Measurements from ENCODE around the gene TCF7L2.

TCF7L2 gene

GRCh38 chr10:112946649-112947048, 3.4 kb upstream of the TCF7L2 start:
- no peak for DNase-seq (ENCODE audit: low read depth in 2 of 2)

GRCh38 chr10:112948196-112948595, 1.9 kb upstream of the TCF7L2 start:
- DNase-seq (ENCODE audit: low read depth in 2 of 2) = no peak

DNA sequence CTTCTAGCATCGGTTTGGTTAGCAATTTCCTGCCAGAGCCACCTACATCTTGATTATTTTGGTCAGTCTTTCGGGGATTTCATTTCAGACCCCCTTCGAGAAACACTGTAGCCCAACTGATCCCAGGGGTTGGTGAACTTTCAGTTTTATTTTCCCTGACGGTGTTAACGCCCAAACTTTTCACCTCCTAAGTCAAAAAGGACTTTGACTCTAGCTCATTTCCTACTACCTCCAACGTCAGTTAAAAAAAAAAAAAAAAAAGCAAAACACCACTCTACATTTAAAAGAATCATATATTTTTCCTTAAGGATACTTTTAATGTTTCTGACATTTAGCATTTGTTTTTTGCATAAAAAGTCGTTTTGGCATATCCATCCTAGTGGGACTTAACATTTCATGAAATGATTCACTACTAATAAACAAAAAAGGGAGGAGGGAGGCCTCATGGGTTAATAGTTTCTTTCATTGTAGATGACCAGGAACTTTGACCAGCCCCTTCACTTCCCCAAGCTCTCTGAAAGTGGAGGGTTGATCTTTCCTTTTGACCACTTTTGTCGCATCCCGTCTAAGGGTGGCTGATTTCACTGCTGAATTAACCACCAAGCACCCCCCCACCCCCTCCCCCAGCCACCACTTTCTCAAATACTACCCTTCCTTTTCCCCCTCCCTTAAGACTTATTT, 764 bp upstream of the TCF7L2 start:
- no peak for DNase-seq (ENCODE audit: low read depth in 2 of 2)

DNA sequence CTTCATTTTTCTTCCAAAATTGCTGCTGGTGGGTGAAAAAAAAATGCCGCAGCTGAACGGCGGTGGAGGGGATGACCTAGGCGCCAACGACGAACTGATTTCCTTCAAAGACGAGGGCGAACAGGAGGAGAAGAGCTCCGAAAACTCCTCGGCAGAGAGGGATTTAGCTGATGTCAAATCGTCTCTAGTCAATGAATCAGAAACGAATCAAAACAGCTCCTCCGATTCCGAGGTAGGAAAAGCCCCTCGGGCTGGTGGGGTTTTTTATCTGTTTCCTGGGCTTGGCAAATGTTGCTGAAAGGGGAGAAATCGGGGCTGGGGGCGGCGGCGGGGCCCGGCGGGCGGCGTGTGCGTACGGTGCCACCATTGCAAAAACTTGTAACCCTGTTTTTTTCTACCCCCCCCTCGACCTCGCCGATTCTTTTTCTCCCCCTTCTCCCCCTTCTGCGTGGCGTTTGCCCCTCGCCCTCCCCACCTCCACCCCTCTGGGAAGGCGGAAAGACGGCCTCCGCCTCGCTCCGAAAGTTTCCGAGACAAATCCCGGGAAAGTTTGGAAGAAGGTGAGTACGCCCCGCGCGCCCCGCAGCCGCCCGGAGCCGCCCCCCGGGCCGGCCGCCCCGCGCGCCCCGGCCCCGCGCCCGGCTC, 789 bp downstream of the TCF7L2 start:
- no peak for DNase-seq (ENCODE audit: low read depth in 2 of 2)

DNA sequence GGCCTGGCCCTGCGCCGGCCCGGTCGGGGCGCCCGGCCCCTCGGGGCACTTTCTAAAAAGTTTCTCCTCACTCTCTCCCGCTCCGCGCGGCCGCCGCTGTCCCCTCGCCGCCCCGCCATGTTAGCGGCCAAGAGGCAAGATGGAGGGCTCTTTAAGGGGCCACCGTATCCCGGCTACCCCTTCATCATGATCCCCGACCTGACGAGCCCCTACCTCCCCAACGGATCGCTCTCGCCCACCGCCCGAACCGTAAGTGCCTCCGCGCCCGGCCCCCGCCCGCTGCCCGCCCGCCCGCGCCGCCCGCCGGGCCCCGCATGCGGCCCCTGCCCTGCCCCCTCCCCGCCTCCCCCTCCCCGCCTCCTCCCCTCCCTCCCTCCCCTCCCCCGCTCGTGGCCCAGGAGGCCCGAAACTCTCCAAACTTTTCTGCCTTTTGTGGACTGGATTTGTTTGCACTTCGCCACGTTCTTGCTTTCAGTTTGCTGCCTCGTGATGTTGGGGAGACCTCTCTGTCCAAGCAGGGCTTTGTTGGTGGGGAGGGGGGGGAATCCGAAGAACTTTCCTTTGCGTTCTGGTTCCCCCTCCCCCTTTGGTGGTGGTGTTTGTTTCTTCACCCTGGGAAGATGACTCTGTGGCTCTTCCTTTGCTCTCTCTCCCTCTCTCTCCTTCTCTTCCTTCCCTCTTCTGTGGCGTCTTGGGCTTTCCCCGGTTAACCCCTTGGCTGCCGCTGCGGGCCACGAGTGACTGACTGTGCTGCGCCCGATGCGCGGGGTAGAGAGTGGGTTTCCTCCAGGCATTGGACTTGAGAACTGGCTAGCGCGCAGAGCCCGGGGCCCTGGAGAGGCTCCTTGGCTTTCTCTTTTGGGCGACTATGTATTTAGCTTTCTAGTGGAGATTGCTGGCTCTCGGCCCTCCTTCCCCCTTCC, 1.6 kb downstream of the TCF7L2 start:
- DNase-seq (ENCODE audit: low read depth in 2 of 2) = no peak

- DNase-seq (ENCODE audit: low read depth in 2 of 2) = no peak
Observed at GRCh38 chr10:112952282-112953173, 2.5 kb downstream of the TCF7L2 start.

- no peak for DNase-seq (ENCODE audit: low read depth in 2 of 2)
Observed at GRCh38 chr10:112953174-112954159, 3.4 kb downstream of the TCF7L2 start.

GRCh38 chr10:112954974-112955581, 5.0 kb downstream of the TCF7L2 start:
- DNase-seq (ENCODE audit: low read depth in 2 of 2) = no peak

- no peak for DNase-seq (ENCODE audit: low read depth in 2 of 2)
Observed at GRCh38 chr10:112955582-112956421, 5.8 kb downstream of the TCF7L2 start.

DNA sequence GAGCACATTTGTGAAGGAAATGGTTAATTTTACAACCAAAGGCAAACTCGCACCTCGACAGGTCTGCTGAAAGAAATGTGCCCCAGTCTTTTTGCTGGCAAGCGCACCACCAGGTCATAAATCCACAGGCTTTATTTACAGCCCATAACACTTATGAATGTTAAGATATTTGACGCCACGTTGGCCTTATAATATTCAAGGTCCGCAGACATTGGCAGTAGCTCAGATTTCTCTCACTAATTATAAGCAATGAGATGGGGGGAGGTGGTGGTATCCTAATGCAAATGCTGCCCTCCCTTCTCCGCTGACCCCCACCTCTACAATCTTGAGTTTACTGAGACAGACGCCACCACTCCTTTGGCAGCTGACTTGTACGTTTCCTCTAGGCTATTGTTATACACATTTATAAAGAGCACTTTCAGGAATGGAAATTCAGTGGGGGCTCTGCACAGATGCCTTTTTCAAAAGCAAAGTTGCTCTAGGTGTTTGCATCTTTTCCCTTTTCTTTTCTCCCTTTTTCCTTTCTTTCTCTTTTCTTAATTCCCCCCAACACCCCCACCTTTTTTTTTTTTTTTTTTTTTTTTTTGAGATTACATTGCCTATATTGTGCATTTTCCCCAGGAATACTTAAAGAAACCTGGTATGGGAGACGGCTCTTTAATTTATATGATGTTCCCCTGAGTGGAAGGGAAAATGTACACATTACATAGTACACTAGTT, 6.7 kb downstream of the TCF7L2 start:
- DNase-seq (ENCODE audit: low read depth in 2 of 2) = no peak

- no peak for DNase-seq (ENCODE audit: low read depth in 2 of 2)
Observed at GRCh38 chr10:112957640-112958092, 7.6 kb downstream of the TCF7L2 start.

DNA sequence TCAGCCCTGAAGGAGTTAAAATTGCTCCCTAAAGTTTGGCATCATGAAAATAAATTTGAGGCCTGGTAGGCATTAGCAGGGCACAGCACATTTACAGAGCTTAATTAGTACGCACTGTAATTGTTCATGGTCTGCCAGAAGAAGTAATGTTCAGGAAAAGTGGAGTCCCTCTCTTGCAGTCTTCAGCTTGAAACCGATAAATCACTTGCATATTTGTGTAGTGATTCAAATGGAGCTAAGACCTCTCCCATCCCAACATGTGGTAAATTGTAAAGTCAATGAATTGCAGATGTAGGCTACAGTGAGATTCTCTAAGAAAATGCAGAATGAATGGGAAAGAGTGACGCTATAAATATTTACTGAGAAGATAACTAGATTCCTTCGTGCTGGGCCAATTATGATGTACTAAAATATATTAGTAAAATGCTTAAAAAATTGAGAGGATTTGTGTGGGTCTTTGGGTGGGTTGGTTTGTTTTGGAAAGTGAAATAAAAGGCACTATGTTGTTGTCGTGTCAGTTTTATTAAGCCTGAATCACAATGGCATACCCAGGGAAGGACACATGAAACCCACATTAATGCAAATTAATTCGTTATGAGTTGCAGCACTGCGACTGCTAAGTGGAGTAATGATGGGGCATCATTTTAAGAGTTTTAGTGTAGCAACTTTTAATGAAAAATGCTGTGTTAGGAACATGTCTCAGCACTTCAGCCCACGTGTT, 8.4 kb downstream of the TCF7L2 start:
- DNase-seq (ENCODE audit: low read depth in 2 of 2) = no peak

- no peak for DNase-seq (ENCODE audit: low read depth in 2 of 2)
Observed at GRCh38 chr10:112959207-112959838, 9.3 kb downstream of the TCF7L2 start.

DNA sequence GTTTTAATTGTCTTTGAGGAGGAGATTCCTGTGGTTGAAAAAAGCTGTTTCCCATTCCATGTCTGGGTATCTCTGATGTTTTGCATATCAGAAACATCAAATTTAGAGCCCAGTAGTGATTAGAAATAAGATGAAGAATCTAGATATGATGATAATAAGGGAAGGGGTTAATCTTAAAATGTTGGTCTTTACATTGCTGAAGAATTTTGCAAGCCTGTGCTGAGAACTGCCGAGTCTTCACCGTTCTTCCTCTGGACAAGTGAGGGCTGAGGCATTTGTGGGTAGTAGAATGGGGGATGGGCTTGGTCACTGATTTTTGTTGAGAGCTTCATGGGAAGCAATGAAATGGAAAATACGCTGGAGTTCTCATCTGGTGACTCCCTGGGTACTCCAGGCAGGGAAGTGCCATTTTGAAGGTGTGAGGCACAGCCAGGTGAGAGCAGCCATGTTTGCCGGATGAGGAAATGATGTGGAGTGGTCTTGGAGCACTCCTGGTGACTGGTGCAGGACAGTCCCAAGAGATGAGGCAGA, 10.2 kb downstream of the TCF7L2 start:
- no peak for DNase-seq (ENCODE audit: low read depth in 2 of 2)

DNA sequence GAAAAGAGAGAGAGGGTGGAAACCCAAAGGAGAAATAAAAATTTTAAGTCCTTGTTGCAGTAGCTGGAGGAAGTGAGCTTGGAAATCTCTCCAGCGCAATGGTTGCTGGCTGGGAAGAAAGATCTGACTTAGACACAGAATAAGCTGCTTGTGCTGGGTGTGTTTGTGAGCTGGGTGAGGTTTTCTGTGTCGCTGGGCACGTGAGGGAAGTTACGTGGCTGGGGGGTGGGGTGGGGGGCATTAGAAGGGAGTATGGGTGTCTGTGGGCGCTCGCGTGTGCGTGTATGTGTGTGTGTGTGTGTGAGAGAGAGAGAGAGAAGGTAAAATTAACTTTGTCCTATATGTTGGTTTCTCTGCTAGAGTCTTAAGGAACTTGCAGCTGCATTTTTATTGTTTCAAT, 11.6 kb downstream of the TCF7L2 start:
- DNase-seq (ENCODE audit: low read depth in 2 of 2) = no peak

GRCh38 chr10:112962343-112962742, 12.3 kb downstream of the TCF7L2 start:
- DNase-seq (ENCODE audit: low read depth in 2 of 2) = no peak

- no peak for DNase-seq (ENCODE audit: low read depth in 2 of 2)
Observed at GRCh38 chr10:112963835-112964234, 13.8 kb downstream of the TCF7L2 start.

Data from stimulated activated CD4-positive, alpha-beta T cell treated with anti-CD3 and anti-CD28 coated beads, Interleukin-15, amount 100 ng/mL, for 48 hours (primary cell).